ENCODE results near the gene CALY. TPM values are rescaled to one million over a fixed set of nuclear protein-coding genes. Genes with fewer than 3 reads are reported as not detected.

The CALY gene
- polyA plus RNA-seq, 4 donors = 1.1 to 3.0 TPM; not detected in 2

DNA sequence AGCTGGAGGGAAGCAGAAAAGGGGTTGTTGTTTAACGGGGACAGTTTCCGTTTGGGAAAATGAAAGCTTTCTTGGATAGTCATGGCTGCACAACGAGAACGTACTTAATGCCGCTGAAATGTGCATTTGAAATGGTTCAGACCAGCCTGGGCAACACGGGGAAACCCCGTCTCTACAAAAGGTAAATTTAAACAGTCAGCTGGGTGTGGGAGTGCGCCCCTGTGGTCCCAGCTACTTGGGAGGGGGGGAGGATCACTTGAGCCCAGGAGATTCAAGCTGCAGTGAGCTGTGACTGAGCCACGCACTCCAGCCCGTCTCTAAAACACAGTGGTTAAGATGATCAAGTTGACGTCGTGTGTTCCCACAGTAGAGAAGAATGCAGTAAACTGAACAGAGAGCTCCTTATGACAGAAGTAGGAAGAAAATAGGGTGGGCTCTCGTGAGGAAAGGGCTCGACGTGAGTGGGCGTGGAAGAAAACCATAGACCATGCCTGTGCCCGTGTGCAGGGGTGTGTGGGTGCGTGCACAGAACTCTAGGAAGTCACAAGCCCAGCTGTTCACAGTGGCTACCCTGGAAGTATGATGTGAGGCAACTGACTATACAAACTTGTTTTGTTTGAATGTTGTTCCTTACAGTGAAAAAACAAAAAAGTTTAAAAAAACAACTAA is 25.2 kb upstream of the CALY start:
- Histone ChIP-seq H3K4me1 (ENCODE audit: control insufficient read depth in 3 of 3, insufficient read depth in 2 of 3, low read depth in 1 of 3, low read length in 2 of 3) (peaks cover 0 to 25% (median 7%) of the 10 kb centered on the region in 3 donors), H3K9me3 (ENCODE audit: control insufficient read depth in 2 of 2, insufficient read depth in 1 of 2, low read depth in 1 of 2, low read length in 1 of 2) (peaks cover 0 to 12% of the 10 kb centered on the region in 2 donors), H3K27ac (ENCODE audit: low read depth in 1 of 3, low read length in 2 of 3) (no peak overlapping the region), H3K36me3 (ENCODE audit: control insufficient read depth in 3 of 3, insufficient read depth in 2 of 3, low read depth in 1 of 3, low read length in 3 of 3) (peaks cover 9 to 56% (median 16%) of the 10 kb centered on the region in 3 donors), H3K27me3 (ENCODE audit: control insufficient read depth in 3 of 3, insufficient read depth in 3 of 3, low read length in 3 of 3) (no peaks in the 10 kb centered on the region), H3K4me3 (ENCODE audit: low read depth in 1 of 3, low read length in 3 of 3) (no peak overlapping the region)
- DNase-seq = no peak
- FAIRE-seq = no peak
- WGBS, 3 donors = 77 to 80% (median 78%) methylated on average over 18 of the region's 18 CpGs

DNA sequence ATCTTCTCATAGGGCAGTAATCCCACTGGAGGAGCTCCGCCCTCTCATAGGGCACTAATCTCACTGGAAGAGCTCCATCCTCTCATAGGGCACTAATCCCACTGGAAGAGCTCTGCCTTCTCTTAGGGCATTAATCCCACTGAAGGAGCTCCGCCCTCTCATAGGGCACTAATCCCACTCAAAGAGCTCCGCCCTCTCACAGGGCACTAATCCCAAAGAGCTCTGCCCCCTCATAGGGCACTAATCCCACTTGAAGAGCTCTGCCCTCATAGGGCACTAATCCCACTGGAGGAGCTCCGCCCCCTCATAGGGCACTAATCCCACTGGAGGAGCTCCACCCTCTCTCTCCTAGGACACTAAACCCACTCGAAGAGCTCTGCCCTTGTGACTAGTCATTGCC is 24.5 kb upstream of the CALY start:
- no peak overlapping the region for H3K27ac ChIP-seq (ENCODE audit: low read depth in 1 of 3, low read length in 2 of 3)

DNA sequence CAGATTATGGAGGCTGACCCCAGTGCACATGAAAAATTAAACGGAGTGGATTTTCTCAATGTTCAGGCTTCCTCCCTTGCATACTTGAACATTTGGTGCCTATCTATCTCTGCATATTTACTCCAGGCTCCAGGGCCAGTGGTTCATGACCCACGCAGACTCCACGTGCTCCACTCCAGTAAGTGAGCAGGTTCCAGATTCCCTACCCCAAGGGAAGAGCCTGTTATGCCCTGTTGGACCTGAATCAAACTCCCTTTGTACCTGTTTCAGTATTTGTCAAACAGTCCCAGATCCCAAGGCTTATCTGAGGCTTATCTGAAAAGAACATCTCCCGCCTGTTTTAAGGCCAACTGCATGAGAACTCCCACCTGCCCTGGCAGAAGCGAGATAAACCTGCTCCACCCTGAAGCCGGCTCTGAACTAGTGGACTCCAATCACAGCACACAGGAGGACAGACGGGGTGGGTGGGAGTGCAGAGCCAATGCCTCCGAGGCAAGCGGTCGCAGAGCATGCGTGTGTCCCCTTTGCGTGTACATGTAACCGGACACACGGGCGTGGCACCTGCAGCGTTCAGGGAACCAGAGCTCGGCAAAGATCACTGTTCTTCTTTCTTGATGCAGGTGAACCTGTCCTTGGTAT is 23.4 kb upstream of the CALY start:
- Histone ChIP-seq H3K27ac (ENCODE audit: low read depth in 1 of 3, low read length in 2 of 3) (peak overlapping the region; percentile 43 to 83 (median 65)), H3K36me3 (ENCODE audit: control insufficient read depth in 3 of 3, insufficient read depth in 2 of 3, low read depth in 1 of 3, low read length in 3 of 3) (peaks cover 4 to 53% (median 4%) of the 10 kb centered on the region in 3 donors), H3K27me3 (ENCODE audit: control insufficient read depth in 3 of 3, insufficient read depth in 3 of 3, low read length in 3 of 3) (no peaks in the 10 kb centered on the region), H3K9me3 (ENCODE audit: control insufficient read depth in 2 of 2, insufficient read depth in 1 of 2, low read depth in 1 of 2, low read length in 1 of 2) (peaks cover 0 to 12% of the 10 kb centered on the region in 2 donors), H3K4me3 (ENCODE audit: low read depth in 1 of 3, low read length in 3 of 3) (no peak overlapping the region), H3K4me1 (ENCODE audit: control insufficient read depth in 3 of 3, insufficient read depth in 2 of 3, low read depth in 1 of 3, low read length in 2 of 3) (peaks cover 4 to 36% (median 13%) of the 10 kb centered on the region in 3 donors)
- no peak for FAIRE-seq
- whole genome bisulfite sequencing, 3 donors = 18 to 62% (median 44%) methylated on average over 17 of the region's 17 CpGs
- DNase-seq = peak in 1 of 2 donors; percentile 78

More for the DNA sequence above, 24.5 kb upstream of the CALY start:
- no peak for FAIRE-seq
- H3K36me3 ChIP-seq (ENCODE audit: control insufficient read depth in 3 of 3, insufficient read depth in 2 of 3, low read depth in 1 of 3, low read length in 3 of 3) = peaks cover 7 to 53% (median 13%) of the 10 kb centered on the region in 3 donors
- DNase-seq = no peak
- WGBS, 3 donors = 84 to 93% (median 91%) methylated on average over 5 of the region's 5 CpGs
- peaks cover 0 to 12% of the 10 kb centered on the region in 2 donors for H3K9me3 ChIP-seq (ENCODE audit: control insufficient read depth in 2 of 2, insufficient read depth in 1 of 2, low read depth in 1 of 2, low read length in 1 of 2)
- no peaks in the 10 kb centered on the region for H3K27me3 ChIP-seq (ENCODE audit: control insufficient read depth in 3 of 3, insufficient read depth in 3 of 3, low read length in 3 of 3)
- H3K4me3 ChIP-seq (ENCODE audit: low read depth in 1 of 3, low read length in 3 of 3) = no peak overlapping the region
- peaks cover 4 to 30% (median 11%) of the 10 kb centered on the region in 3 donors for H3K4me1 ChIP-seq (ENCODE audit: control insufficient read depth in 3 of 3, insufficient read depth in 2 of 3, low read depth in 1 of 3, low read length in 2 of 3)

DNA sequence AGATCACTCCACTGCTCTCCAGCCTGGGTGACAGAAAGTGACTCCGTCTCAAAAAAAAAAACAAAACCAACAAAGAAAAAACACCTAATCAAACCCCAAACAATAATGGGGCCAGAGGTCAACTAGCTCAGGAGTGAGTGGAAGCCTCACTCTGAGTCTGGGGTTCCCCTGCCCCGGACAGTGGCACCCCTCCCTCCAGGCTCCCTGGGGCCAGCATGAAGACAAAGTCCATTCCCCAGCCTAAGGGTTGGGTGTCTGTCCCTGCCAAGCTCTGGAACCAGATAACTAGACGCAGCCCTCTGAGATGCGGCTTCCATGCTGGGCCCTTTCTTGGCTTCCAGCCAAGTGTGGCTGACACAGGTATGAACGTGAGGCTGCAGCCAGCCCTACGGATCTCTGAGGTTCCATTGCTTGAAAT is 22.9 kb upstream of the CALY start:
- peaks cover 4 to 34% (median 13%) of the 10 kb centered on the region in 3 donors for H3K4me1 ChIP-seq (ENCODE audit: control insufficient read depth in 3 of 3, insufficient read depth in 2 of 3, low read depth in 1 of 3, low read length in 2 of 3)
- DNase-seq (peak; percentile 96 to 98), FAIRE-seq (no peak)
- no peak overlapping the region for H3K4me3 ChIP-seq (ENCODE audit: low read depth in 1 of 3, low read length in 3 of 3)
- H3K9me3 ChIP-seq (ENCODE audit: control insufficient read depth in 2 of 2, insufficient read depth in 1 of 2, low read depth in 1 of 2, low read length in 1 of 2) = peaks cover 0 to 12% of the 10 kb centered on the region in 2 donors
- H3K27me3 ChIP-seq (ENCODE audit: control insufficient read depth in 3 of 3, insufficient read depth in 3 of 3, low read length in 3 of 3) = no peaks in the 10 kb centered on the region
- peak overlapping the region; percentile 41 to 83 (median 43) for H3K27ac ChIP-seq (ENCODE audit: low read depth in 1 of 3, low read length in 2 of 3)
- peaks cover 2 to 53% (median 4%) of the 10 kb centered on the region in 3 donors for H3K36me3 ChIP-seq (ENCODE audit: control insufficient read depth in 3 of 3, insufficient read depth in 2 of 3, low read depth in 1 of 3, low read length in 3 of 3)
- WGBS, 3 donors = 10 to 42% (median 18%) methylated on average over 6 of the region's 6 CpGs

DNA sequence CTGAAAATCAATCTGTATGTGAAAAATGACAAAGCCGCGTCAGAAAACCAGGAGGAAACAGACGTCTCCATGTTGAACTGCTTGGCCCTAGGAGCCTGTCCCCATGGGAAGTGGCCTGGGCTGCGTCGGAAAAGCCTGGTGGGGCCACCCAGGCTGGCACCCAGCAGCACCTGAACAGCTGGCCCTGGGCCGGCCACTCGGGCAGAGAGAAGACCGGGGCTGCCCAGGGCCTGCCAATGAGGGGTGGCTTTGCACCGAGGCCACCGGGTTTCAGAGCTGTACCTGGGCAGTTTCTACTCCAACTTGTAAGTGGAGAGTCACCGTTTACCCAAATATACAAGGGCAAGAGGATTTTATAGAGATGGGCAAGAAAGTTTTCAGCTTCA is 22.2 kb upstream of the CALY start:
- Histone ChIP-seq H3K9me3 (ENCODE audit: control insufficient read depth in 2 of 2, insufficient read depth in 1 of 2, low read depth in 1 of 2, low read length in 1 of 2) (peaks cover 0 to 12% of the 10 kb centered on the region in 2 donors), H3K36me3 (ENCODE audit: control insufficient read depth in 3 of 3, insufficient read depth in 2 of 3, low read depth in 1 of 3, low read length in 3 of 3) (peaks cover 2 to 55% (median 4%) of the 10 kb centered on the region in 3 donors), H3K27me3 (ENCODE audit: control insufficient read depth in 3 of 3, insufficient read depth in 3 of 3, low read length in 3 of 3) (no peaks in the 10 kb centered on the region), H3K4me3 (ENCODE audit: low read depth in 1 of 3, low read length in 3 of 3) (no peak overlapping the region), H3K27ac (ENCODE audit: low read depth in 1 of 3, low read length in 2 of 3) (peak overlapping the region; percentile 41 to 83 (median 43)), H3K4me1 (ENCODE audit: control insufficient read depth in 3 of 3, insufficient read depth in 2 of 3, low read depth in 1 of 3, low read length in 2 of 3) (peaks cover 4 to 34% (median 13%) of the 10 kb centered on the region in 3 donors)
- no peak for FAIRE-seq
- peak in 1 of 2 donors; percentile 30 for DNase-seq
- 67 to 76% (median 69%) methylated on average over 11 of the region's 11 CpGs for WGBS, 3 donors

DNA sequence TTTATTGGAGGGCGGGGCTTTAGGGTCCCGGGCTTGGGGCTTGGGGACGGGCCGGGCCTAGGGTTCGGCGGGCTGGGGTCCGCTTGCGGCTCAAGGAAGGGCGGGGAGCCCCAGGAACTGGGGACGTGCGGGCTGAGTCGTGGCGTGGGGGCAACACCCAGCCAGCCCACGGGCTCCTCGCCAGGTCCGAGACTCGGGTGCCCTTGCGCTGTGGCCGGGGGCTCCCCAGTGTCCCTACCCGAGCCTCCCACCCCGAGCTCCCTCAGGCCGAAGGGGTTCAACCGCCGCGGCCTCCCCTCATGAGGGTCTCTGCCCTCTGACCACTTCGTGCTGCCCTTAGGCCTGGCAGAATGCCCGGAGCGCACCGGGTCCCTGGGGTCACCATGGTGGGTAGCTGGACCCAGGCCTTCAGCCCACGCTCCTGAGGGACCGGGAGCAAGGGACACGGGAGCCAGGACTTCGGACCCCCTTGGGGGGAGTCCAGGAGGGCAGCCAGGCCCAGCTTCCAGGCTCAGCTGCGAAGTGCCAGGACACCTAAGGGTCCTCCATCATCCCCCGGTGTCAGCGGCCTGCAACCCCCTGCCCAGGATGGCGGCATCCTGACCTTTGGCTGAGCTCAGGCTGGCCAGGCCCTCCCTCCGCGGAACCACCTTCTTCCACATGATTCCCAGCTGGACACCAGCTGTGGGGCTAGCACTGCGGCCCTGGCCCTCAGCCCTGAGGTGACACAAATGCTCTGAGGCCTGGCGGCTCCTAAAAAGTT is 21.6 kb upstream of the CALY start:
- Histone ChIP-seq H3K36me3 (ENCODE audit: control insufficient read depth in 3 of 3, insufficient read depth in 2 of 3, low read depth in 1 of 3, low read length in 3 of 3) (peaks cover 2 to 53% (median 4%) of the 10 kb centered on the region in 3 donors), H3K4me1 (ENCODE audit: control insufficient read depth in 3 of 3, insufficient read depth in 2 of 3, low read depth in 1 of 3, low read length in 2 of 3) (peaks cover 4 to 34% (median 13%) of the 10 kb centered on the region in 3 donors), H3K9me3 (ENCODE audit: control insufficient read depth in 2 of 2, insufficient read depth in 1 of 2, low read depth in 1 of 2, low read length in 1 of 2) (peaks cover 0 to 12% of the 10 kb centered on the region in 2 donors), H3K27ac (ENCODE audit: low read depth in 1 of 3, low read length in 2 of 3) (peak overlapping the region; percentile 41 to 83 (median 43)), H3K4me3 (ENCODE audit: low read depth in 1 of 3, low read length in 3 of 3) (no peak overlapping the region), H3K27me3 (ENCODE audit: control insufficient read depth in 3 of 3, insufficient read depth in 3 of 3, low read length in 3 of 3) (no peaks in the 10 kb centered on the region)
- WGBS, 3 donors = 81 to 89% (median 85%) methylated on average over 28 to 41 of the region's 41 CpGs
- FAIRE-seq (no peak), DNase-seq (no peak)

DNA sequence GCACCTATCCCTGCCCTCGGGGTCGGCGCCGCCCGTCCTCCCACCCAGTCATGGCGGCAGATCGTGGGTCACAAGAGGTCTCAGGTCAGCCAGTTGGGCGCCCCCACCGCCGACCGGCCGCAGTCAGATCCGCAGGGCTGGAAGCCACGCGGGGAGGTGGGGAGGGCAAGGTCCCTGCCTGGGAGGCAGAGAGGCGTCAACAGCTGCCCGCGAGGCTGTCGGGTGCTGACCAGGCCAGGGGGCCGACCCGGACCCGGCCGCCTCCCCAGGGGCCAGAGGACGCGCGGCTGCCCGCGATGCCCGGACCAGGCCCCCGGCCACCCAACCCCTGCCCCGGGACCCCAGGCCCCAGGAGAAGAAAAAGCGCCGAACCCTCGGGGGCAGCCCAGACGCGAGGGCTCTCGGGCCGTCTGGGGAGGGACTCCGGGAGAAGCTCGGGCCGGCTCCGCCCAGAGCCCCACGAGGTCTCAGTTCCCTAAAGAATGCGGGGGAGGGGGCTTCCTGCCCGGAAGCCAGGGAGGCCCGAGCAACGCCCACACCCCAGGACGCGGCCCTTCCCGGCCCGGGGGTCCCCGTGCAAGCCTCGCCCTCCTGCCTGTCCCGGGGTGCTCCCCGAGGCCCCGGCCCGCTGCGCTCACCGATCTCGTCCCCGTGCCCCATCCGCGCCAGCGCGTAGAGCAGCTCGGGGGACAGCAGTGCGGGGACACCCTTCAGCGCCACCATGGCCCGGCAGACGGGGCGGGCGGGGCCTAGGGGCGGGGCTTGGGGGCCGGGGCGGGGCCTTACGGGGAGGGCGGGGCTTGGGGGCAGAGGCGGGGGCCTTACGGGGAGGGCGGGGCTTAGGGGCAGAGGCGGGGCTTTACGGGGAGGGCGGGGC is 20.8 kb upstream of the CALY start, which contains the start of gene FUOM:
FUOM (minus strand) TSS at position 735 of the 877 bp plus-strand sequence; CDS start at position 723, 12 bp downstream.
- Histone ChIP-seq H3K9me3 (ENCODE audit: control insufficient read depth in 2 of 2, insufficient read depth in 1 of 2, low read depth in 1 of 2, low read length in 1 of 2) (peaks cover 0 to 12% of the 10 kb centered on the region in 2 donors), H3K27ac (ENCODE audit: low read depth in 1 of 3, low read length in 2 of 3) (peak within 1 kb of the TSS; percentile 67 to 87 (median 85)), H3K4me1 (ENCODE audit: control insufficient read depth in 3 of 3, insufficient read depth in 2 of 3, low read depth in 1 of 3, low read length in 2 of 3) (peaks cover 4 to 34% (median 13%) of the 10 kb centered on the region in 3 donors), H3K27me3 (ENCODE audit: control insufficient read depth in 3 of 3, insufficient read depth in 3 of 3, low read length in 3 of 3) (no peaks in the 10 kb centered on the region), H3K4me3 (ENCODE audit: low read depth in 1 of 3, low read length in 3 of 3) (peak within 1 kb of the TSS; percentile 32 to 90 (median 62)), H3K36me3 (ENCODE audit: control insufficient read depth in 3 of 3, insufficient read depth in 2 of 3, low read depth in 1 of 3, low read length in 3 of 3) (peaks cover 0 to 53% (median 2%) of the 10 kb centered on the region in 3 donors)
- peak; percentile 67 to 72 for DNase-seq
- WGBS, 3 donors = 0 to 1% (median 0%) methylated on average over 56 to 83 of the region's 83 CpGs
- no peak for FAIRE-seq

Measured in small intestine (tissue), 7 donors.